Ishikawa (cell line): ENCODE data around the gene ZBTB11.

Source experiments
- CEBPB ChIP-seq: IDR thresholded peaks from 2 replicates; pipeline ENCODE4 v1.6.1; 2012
- CREB1 ChIP-seq: IDR thresholded peaks from 2 replicates; pipeline ENCODE4 v1.6.1; 2012; ENCODE audit warnings: low read depth
- EGR1 ChIP-seq: IDR thresholded peaks from 2 replicates; pipeline ENCODE4 v1.6.1; 2012
- EP300 ChIP-seq: IDR thresholded peaks from 2 replicates; pipeline ENCODE4 v1.6.1; 2012; ENCODE audit warnings: borderline replicate concordance
- FOXM1 ChIP-seq: IDR thresholded peaks from 2 replicates; pipeline ENCODE4 v1.6.1; 2012; ENCODE audit warnings: low read depth, borderline replicate concordance
- MAX ChIP-seq: IDR thresholded peaks from 2 replicates; pipeline ENCODE4 v1.6.1; 2012
- NFIC ChIP-seq: IDR thresholded peaks from 2 replicates; pipeline ENCODE4 v1.6.1; 2012
- RAD21 ChIP-seq: IDR thresholded peaks from 2 replicates; pipeline ENCODE4 v1.6.1; 2012; ENCODE audit warnings: low read depth
- REST ChIP-seq: IDR thresholded peaks from 2 replicates; pipeline ENCODE4 v1.6.1; 2012; ENCODE audit warnings: low read depth, mild to moderate bottlenecking
- TAF1 ChIP-seq: IDR thresholded peaks from 2 replicates; pipeline ENCODE4 v1.6.1; 2012; ENCODE audit warnings: low read depth, mild to moderate bottlenecking
- TCF12 ChIP-seq: IDR thresholded peaks from 2 replicates; pipeline ENCODE4 v1.6.1; 2012; ENCODE audit warnings: low read depth
- USF1 ChIP-seq: IDR thresholded peaks from 2 replicates; pipeline ENCODE4 v1.6.1; 2012
- YY1 ChIP-seq: IDR thresholded peaks from 2 replicates; pipeline ENCODE4 v1.6.1; 2012; ENCODE audit warnings: low read depth

- TF ChIP-seq CREB1: no peak
- no peak for TF ChIP-seq TCF12
- no peak for TF ChIP-seq MAX
- no peak for TF ChIP-seq REST
- TF ChIP-seq YY1: no peak
- TF ChIP-seq EP300: no peak
- no peak for TF ChIP-seq RAD21
- TF ChIP-seq USF1: no peak
- TF ChIP-seq NFIC: no peak
- no peak for TF ChIP-seq EGR1
- TF ChIP-seq CEBPB: no peak
- TF ChIP-seq TAF1: no peak
- no peak for TF ChIP-seq FOXM1
Measured at GRCh38 chr3:101690972-101691371, 14.0 kb upstream of the ZBTB11 start.
